ENCODE data around the gene SGTA.
A peak's percentile ranks its signal among the peaks of the same experiment; 100 is the strongest.
"Not testable (repeated sequence)": the region's sequence is repeated elsewhere in the genome, so short reads cannot be mapped to it uniquely, and the experiment has no call there.

SGTA gene

GRCh38 chr19:2782936-2783780 is at the start of gene SGTA:
Gene SGTA, minus strand, starts transcription at chr19:2783273. Its CDS starts 14,205 bp downstream, at chr19:2769068.
- DNase-seq, result peak; percentile 98

GRCh38 chr19:2827840-2828489 is 44.9 kb upstream of the SGTA start:
- DNase-seq, result no peak

- no peak for DNase-seq
Measured at GRCh38 chr19:2827022-2827421, 43.9 kb upstream of the SGTA start.

GRCh38 chr19:2824129-2824528 is 41.1 kb upstream of the SGTA start:
- no peak for DNase-seq

GRCh38 chr19:2823646-2824045 is 40.6 kb upstream of the SGTA start:
- DNase-seq, result no peak

GRCh38 chr19:2822846-2823245 is 39.8 kb upstream of the SGTA start:
- DNase-seq, result no peak

GRCh38 chr19:2820112-2820702 is 37.1 kb upstream of the SGTA start:
- DNase-seq, result no peak

- DNase-seq, result peak; percentile 83 to 94
Measured at GRCh38 chr19:2819540-2820111, 36.6 kb upstream of the SGTA start, which contains the start of gene ZNF554. Gene ZNF554, plus strand, starts transcription at chr19:2819868. Its CDS starts 204 bp downstream, at chr19:2820072.

- not testable (repeated sequence) for DNase-seq
Measured at GRCh38 chr19:2817237-2817829, 34.3 kb upstream of the SGTA start.

- DNase-seq, result no peak
Measured at GRCh38 chr19:2816641-2817040, 33.6 kb upstream of the SGTA start.

GRCh38 chr19:2815923-2816322 is 32.9 kb upstream of the SGTA start:
- no peak for DNase-seq

- DNase-seq, result no peak
Measured at GRCh38 chr19:2815191-2815614, 32.1 kb upstream of the SGTA start.

GRCh38 chr19:2814426-2814825 is 31.4 kb upstream of the SGTA start:
- DNase-seq, result no peak

GRCh38 chr19:2813235-2814160 is 30.4 kb upstream of the SGTA start:
- no peak for DNase-seq

GRCh38 chr19:2812414-2813234 is 29.6 kb upstream of the SGTA start:
- DNase-seq, result no peak

- DNase-seq, result no peak
Measured at GRCh38 chr19:2811735-2812413, 28.8 kb upstream of the SGTA start.

GRCh38 chr19:2811221-2811722 is 28.2 kb upstream of the SGTA start:
- DNase-seq, result no peak

- no peak for DNase-seq
Measured at GRCh38 chr19:2810141-2811091, 27.3 kb upstream of the SGTA start.
